Stimulated activated CD4-positive, alpha-beta T cell treated with anti-CD3 and anti-CD28 coated beads, Interleukin-4, amount 100 ng/mL, for 1 hour (primary cell): ENCODE measurements around the gene TMEM43.

ENCODE experiments used
- DNase-seq: peaks from one replicate; pipeline ENCODE4 v3.0.0-alpha.2; 2020

Gene TMEM43

DNA sequence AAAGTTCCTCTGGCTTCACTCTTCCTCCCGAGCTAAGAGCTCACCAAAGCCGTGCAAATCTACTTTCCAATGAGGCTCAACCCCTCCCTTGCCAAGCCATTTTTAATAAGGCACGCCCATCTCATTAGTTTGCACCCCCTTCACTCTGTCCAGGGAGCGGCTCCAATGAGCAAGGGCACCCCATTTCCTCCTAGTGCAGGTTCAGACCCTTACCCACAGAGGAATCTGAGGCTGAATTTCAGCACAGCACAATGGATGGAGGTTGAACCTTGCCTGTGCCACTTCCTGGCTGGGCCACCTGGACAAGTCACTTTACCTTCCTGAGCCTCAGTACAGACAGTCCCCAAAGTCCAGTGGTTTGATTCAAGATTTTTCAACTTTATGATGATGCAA is 28.1 kb downstream of the TMEM43 start:
- DNase-seq = no peak

DNA sequence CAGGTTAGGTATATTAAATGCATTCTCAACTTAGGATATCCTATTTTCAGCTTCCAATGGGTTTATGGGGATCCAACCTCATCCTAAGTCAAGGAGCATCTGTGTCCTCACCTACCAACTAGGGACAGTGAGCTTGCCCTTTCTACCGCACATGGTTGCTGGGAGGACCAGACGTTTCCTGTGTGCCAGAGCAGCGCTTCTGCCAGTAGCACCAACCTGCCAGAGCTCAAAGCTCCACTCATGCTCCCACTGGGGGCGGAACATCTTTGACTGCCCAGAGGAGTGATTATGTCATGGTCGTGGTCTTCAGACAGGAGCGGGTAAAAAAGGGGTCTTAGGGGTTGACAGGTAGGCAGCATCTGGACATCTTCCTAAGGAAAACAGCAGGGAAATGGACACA is 28.8 kb downstream of the TMEM43 start:
- no peak for DNase-seq

DNA sequence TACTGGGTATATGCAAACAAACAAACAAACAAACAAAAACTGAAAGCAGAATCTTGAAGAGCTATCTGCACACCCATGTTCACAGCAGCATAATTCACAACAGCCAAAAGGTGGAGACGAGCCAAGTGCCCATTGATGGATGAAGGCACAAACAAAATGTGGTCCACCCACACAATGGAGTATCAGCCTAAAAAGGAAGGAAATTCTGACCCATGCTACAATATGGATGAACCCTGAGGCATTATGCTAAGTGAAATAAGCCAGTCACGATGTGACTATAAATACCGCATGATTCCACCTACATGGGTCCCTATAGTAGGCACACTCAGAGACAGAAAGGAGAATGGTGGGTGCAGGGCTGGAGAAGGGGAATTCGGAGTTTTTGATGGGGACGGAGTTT is 29.4 kb downstream of the TMEM43 start:
- no peak for DNase-seq

DNA sequence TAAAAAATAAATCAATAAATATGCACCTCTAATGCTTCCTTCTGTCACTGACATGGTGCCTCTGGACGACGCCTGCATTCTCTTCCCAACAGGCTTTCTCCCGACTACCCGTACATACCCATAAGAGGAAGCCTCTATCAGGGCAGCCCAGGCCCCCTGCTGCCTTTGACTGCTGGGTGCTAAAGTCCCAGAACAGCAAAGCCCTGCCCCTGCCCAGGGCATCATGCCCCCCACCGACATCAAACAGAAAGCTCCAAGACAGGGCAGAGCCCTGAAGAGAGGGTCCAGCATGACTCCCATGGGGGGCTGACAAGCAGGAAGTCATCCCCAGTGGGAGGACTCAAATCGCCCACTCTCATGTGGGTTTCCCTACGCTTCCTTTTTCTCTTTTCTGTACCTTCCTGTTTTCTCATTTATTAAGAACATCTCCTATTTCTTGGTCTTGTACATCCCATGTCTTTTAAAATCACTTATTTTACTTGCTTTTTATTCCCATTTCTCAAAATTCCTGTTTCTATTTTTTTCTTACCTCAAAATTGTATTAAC is 30.1 kb downstream of the TMEM43 start:
- no peak for DNase-seq

DNA sequence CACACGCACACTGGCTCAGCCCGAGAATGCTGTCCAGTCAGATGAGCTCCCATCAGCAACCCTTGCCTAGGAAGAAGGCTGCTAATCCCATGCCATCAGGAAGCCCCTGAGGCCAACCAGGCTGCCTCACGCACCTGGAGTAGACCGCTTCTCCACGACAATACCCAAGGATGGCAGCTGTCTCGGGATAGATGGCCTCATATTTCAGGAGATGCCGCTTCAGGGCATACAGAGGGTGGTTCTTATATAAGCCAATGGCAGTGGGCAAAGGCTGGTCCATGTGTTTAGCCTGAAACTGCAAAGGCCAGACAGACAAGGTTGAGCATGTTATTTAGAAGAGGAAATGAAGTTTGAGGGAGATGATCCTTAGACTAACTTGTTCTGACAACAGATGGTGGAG is 31.3 kb downstream of the TMEM43 start:
- no peak for DNase-seq

DNA sequence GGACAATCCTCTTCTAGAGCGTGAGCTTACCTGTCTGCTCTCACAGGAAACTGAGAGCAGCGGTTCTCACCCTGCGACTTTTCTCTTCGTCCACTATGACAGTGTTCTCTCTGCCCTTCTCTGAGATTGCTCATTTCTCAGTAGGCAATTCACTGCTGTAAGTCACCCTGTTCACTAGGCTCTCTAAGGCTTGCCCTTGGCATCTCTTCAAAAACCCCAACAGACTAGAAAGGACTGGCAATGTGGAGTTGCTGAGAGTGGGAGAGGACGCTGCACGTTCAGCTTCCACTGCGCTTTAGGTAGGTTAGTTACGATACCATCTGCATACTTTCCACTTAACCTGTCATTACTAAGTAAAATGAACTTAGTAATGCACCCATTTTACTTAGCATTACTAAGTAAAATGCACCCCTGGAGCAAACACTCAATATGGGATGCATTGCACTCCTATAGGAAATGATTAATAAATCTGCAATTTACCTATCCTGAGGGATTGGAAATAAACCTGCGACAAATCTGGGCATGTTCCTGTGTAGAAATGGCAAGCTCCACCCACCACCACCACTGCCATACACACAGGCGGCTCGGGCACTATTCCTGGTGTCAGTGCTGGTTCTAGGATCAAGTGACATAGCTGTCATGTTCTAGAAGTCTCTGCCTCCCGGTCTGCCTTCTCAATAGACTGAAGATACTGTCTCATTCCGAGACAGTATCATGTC is 32.1 kb downstream of the TMEM43 start:
- no peak for DNase-seq

DNA sequence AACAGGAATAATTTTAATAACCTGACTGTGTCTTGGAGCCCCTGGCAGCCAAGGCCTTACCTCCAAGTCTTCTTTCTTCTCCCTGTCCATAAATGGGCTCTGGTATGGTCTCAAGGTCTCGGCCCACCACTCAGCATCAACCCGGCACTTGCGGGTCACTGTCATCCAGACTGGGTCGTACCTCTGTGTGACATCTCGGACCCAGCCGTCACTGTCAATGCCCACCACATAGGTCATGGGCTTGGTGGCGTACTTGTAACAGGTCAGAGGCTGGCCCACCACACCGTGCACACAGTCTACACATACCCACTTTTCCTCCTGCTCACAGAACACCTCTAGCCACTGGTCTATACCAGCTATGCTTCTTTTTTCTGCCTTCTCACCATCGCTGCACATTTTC is 33.1 kb downstream of the TMEM43 start:
- DNase-seq = no peak

DNA sequence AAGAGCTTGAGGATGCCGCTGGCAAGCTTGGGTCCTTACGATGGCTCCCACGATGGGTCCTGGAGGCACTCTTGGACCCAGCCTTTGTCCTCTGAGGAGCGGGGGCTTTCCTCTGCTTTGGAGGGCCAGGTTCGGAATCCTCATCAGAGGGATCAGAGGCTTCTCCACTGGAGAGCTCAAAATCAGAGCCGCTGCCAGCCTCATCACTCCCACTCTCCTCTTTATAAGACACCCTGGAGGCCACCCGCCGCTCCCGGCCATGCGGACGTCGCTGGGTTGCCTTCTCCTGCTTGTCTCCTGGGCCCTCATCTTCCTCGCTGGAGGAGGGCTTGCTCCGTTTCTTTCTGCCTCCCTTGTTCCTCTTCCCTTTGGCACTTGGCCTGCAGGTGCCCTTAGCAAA is 33.5 kb downstream of the TMEM43 start:
- DNase-seq = no peak

DNA sequence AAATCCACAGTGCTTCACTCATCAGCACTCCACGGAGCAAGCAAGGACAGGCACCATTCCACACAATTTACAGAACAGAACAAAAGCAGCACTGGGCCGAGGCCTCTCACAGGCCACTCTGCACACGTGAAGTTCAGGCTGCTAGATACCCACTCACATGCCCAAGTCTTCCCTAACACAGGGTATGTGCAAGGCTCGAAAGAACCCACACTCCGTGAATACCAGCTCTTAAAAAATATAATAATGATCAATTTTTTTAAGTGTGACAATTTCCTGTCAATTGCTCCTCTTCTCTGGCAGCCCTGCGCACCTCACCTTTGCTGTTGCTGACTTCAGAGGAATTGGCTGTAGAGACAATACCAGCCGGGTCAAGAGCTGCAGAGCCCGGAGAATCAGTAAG is 34.6 kb downstream of the TMEM43 start:
- DNase-seq = no peak

DNA sequence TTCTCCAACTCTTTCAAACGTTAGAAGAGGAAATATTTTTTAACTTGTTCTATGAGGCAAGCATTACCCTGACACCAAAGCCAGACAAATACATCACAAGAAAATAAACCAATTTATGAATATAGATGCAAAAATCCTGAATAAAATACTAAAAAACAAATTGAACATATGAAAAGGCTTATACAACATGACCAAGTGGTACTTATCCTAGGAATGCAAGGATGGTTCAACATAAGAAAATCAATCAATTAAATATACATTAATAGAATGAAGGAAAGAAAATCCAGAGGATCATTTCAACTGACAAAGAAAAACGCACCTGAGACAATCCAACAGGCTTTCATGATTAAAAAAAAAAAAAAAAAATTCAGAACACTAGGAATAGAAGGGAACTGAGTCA is 36.4 kb downstream of the TMEM43 start:
- DNase-seq = no peak

DNA sequence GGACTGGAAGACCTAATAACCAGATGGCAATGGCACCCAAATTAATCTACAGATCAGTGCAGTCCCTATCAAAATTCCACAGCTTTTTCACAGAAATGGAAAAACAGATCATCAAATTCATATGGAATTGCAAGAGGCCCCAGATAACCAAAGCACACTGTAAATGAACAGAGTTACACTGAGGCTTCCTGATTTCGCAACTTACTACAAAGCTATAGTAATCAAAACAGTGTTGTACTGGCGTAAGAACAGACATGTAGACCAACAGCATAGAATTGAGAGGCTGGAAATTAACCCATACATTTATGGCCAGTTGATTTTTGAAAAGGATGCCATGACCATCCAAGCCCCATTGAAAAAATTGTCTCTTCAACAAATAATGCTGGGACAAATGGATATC is 37.3 kb downstream of the TMEM43 start:
- DNase-seq = no peak

DNA sequence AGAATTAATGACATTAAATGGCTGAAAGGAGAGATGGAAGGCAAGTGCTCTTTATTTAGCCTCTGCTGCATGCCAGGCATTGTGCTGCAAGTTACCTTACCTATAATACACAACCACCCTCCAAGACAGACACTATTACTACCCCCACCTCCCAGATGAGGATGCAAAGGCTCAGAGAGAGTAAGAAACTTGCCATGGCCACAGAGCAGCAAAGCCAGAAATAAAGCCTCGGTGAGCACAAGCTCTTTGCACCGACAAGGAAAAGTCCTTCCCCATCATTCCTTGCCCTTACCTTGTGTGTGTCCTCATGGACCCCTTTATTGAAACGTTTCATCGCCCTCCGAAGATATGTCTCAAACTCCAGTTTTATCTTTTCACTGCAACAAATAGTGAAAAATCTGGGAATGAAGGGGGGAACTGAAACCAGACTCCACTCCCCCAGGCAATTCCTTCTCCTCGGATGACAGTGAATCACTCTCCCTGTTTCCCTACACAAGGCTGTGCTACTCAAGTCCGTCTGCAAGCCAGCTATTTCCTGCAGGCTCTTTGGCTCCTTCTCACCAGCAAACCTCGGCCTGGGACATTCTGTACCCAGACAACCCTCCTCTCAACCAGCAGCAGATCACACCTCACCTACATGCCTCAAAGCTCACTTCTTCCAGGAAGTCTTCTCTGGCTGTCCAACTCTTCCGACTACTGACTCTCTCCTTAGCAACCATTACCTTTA is 42.2 kb downstream of the TMEM43 start:
- no peak for DNase-seq

DNA sequence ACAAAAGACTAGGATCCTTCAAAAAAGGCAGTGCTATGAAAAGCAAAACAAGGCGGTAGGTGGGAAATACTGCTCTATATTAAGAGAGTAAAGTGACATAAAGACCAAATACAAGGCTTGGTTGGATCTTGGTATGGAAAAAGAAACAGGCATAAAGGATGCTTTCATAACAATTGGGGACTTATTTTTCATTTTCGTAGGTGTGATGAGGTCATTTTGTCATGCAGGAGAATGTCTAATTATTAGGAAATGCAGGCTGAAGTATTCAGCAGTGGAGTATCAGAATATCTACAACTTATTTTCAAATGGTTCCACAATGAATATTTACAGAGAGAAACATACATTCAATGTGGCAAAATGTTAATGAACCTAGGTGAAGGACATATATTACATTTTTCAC is 44.6 kb downstream of the TMEM43 start:
- no peak for DNase-seq

DNA sequence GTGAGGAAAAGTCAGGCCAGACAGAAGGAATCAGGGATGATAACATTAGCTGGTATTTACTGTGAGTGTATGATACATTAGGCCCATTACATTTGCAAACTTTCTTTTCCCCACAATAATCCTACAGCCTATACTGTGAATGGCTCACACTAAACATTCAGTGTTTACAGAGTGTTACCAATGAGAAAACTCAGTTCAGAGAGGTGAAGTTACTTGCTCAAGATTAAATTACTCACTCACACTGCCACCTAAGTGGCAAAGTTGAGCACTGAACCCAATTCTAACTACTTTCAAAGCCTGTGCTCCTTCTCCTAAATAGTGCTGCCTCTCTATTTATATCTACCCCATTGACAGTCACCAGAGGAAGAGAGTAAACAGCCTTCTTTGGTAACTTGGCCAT is 45.0 kb downstream of the TMEM43 start:
- no peak for DNase-seq

DNA sequence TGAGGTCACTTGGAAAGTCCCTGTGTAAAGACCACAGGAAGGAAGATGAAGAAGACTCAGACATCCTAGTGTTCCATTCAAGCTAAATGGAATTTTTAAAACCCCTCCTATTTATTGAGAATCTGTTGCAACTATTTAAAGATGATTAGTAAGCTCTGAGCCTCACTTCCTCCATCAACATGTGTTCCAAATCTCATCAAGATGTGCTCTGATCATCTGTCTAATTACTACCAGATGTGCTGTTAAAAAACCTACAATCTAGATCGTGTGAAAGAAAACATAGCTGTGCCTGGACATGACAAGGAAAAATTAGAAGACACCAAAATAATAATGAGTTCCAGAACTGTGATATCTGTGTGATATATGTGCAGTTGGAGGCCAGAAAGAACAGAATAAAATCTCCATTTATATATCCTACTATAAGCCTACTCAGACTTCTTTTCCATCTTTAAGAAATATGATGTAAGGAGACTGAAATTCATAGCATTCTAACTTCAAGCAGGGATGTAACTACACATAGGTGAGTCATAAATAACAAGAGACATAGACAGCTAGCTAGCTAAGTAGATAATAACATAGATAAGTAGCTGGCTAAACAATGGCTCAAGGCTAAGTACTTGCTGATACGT is 45.8 kb downstream of the TMEM43 start:
- DNase-seq = no peak

DNA sequence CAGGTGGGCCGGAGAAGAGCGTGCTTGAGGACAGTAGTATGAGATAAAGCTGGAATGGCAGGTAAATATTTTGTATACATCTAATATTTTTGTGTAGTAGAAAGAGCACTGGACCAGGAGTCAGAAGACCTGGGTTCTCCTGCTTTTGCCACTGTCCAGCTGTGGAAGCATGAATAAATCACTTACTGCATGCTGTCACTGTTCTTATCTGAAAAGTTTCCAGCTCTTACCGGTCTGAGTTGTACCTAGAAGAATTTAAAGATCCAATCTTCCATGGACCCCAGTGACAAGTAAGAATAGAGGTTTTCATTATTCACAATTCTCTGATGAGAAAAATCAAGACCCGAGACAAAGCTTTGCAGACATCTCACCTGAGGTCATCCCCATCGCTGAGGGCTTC is 47.6 kb downstream of the TMEM43 start:
- DNase-seq = no peak

DNA sequence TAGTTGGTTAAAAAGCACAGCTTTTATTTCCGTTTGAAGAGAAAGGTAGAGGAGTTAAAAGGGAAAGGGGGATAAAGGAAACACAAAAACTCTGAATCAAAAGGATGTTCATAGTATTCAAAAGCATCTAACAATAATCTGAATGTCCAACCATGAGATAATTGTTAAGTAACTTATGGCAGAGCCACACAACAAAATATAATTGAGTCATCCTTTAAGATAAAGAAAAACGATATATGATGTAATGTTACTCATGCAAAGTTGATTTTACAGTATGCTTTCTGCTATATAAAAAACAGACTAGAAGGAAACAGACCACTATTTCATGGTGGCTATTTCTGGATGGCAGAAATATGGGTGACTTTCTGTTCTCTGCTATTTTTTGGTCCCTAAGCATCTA is 49.6 kb downstream of the TMEM43 start:
- DNase-seq = no peak

DNA sequence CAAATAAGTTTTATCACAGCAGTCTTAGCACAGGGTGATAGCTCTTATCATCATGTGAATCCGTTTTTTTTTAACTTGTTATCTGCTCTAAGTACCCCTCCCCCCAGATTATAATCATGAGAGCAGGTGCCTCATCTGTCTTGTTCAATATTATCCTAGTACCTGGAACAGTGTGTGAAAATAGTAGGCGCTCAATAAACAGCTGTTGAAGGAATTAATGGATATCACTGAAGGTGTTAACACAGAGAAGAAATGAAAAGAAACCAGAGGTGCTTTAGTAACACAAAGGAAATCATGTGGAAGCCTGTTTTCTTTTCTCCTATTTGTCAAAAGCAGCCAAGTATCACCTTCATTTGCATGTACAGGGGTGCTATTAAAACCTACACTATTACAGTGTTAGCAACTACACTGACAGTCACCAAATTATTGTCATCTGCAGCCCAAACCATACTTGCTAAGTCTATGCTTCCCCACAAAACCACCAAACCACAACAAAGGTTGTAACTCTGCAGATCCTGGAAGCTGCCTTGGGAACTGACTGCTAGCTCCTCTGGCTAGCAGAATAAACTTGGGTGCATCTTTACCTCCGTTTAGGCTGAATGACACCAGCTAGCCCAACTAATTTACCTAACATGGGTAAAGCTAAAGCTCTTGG is 50.7 kb downstream of the TMEM43 start:
- DNase-seq = no peak

DNA sequence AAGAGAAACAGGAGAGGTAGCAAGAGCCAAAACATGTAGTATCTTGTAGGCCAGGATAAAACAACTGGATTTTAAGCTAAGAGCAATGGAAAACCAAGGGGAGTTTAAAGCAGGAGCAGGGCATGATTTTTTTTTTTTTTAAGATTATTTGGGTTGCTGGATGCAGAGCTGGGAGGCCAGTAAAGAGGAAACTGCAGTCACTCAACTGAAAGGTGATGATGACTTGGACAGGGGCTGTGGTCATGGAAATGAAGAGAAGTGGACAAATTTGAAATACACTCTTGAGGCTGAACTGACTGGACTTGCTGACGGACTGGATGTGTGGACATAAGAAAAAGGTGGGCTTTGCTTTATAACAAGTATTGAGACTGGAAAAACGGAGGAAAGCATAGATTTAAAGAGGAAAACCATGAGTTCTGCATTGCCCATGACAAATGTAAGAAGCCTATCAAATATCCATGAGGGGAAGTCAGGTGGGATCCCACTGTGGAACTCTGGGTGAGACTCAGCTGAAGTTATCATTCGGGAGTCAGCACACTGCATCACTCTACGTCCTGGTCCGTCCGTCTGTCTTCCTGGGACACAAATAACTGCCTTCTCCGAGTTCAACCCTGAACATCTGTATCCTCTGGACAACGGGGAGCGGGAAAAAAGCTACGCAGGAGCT is 52.9 kb downstream of the TMEM43 start:
- no peak for DNase-seq

DNA sequence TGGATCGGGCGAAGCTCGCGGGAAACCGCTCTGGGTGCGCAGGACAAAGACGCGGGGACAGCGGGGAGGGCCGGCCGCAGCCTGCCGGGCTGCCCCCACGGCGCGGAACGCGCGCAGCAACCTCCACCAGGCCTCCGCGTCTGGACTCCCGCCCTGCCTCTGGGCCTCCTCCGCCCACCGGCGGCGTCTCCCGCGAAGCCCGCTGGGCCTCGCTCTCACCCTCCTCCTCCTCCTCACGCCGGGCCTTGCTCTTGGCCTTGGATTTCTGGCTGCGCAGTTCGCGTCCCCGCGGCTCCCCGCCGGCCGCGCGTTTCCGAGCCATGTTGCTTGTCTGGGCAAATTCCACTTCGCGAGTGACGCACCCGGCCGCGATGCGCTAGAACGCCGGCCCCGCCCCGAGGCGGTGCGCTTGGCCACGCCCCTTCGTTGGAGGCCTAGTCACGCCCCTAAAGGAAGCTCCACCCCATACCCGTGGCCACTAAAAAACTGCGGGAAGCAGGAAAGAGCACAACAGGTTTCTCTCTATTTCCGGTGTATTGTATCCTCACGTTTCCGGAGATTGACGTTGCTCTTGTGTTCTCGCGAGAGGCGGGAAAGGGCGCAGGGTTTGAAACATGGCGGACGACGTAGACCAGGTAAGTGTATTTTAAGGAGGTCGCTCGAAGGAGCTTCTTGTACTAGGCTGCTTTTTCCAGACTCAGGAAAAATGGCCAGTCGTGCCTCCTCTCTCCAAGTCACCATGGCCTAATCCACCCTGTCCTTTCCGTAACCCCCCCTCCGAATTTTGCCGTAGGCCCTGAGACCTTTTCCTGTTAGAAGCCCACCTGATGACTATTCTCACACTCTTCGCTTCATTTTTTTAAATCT is 53.6 kb downstream of the TMEM43 start, which contains the start of the genes LSM3 and XPC:
LSM3 (plus strand) TSS at position 571 of the 867 bp plus-strand sequence; CDS start at position 615, 44 bp downstream.
XPC (minus strand) TSS at position 355 of the 867 bp plus-strand sequence; CDS start at position 322, 33 bp downstream.
- DNase-seq = peak; percentile 95

DNA sequence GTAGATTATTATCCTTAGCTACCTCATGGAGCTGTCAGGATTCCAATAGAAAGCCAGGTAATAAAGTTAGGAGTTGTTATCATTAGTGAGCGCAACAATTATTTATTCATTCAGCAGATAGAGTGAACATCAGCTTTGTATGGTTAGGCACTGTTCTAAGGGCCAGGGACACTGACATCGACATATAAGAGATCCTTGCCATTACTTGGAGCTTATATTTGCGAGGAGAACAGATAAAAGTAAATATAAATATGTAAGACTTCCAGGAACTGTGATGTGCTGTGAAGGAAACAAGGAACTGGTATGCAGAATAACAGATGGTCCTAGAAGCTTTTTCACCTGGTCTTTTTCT is 54.2 kb downstream of the TMEM43 start:
- DNase-seq = no peak

DNA sequence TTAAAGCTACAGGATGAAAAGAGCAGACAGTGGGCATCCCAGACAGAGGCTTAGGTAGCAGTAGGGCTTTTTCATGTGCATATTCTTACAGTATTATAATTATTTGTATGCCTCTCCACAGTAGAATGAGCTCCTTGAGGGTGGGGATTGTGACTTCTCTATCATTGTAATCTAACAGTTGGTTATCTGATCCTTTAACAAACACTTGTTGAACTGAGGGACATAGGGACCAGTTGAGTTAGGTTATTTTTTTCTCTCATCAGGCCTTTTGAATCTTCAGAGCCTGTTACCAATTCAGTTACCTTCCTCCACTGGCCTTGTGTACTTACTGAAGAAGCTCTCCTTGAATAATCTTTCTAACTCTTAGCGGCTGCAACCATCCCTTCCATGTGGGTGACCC is 54.9 kb downstream of the TMEM43 start:
- DNase-seq = no peak
